DND-41 (cell line): ENCODE data around the gene TSNAX.

ENCODE experiments used
- ATAC-seq: fragments of 200-7000 bp; cut with Tn5 transposase; 3 replicates; pipeline ENCODE4 v1.9.1; 2021; ENCODE audit warnings: low read depth; ENCODE audit not compliant: insufficient read depth
- DNase-seq: peaks from one replicate; pipeline ENCODE4 v3.0.0-alpha.2; 2020
- H2AFZ ChIP-seq: 2 replicates; pipeline ENCODE4 v1.6.0; 2012; ENCODE audit warnings: low read depth, low read length
- H3K27ac ChIP-seq: 2 replicates; pipeline ENCODE4 v1.5.1; 2012; ENCODE audit warnings: low read length, inconsistent platforms
- H3K27me3 ChIP-seq: fragments of 200-600 bp; sonication (generic); 2 replicates; pipeline ENCODE4 v1.6.0; 2012; ENCODE audit warnings: low read length, mild to moderate bottlenecking, inconsistent platforms; ENCODE audit not compliant: insufficient read depth, poor library complexity
- H3K36me3 ChIP-seq: 2 replicates; pipeline ENCODE4 v1.5.1; 2012; ENCODE audit warnings: low read length, inconsistent platforms; ENCODE audit not compliant: insufficient read depth
- H3K4me1 ChIP-seq: 2 replicates; pipeline ENCODE4 v1.5.1; 2012; ENCODE audit warnings: mild to moderate bottlenecking, low read length; ENCODE audit not compliant: insufficient read depth
- H3K4me2 ChIP-seq: 2 replicates; pipeline ENCODE4 v1.6.0; 2012; ENCODE audit warnings: mild to moderate bottlenecking, moderate library complexity, low read length, inconsistent platforms; ENCODE audit not compliant: insufficient read depth
- H3K4me3 ChIP-seq, 2 experiments: fragments of 200-600 bp in 1 of 2; shearing (Covaris generic) in 1 of 2; 2 replicates each; pipeline ENCODE4 v1.5.1; 2012 to 2016; ENCODE audit warnings: inconsistent platforms in 2 of 2, low read length in 2 of 2, mild to moderate bottlenecking in 2 of 2, low read depth in 1 of 2, moderate library complexity in 1 of 2
- H3K79me2 ChIP-seq: 2 replicates; pipeline ENCODE4 v1.6.0; 2012; ENCODE audit warnings: low read length, inconsistent platforms; ENCODE audit not compliant: insufficient read depth
- H3K9ac ChIP-seq: 2 replicates; pipeline ENCODE4 v1.6.0; 2012; ENCODE audit warnings: low read depth, mild to moderate bottlenecking, inconsistent platforms, low read length, moderate library complexity
- H3K9me3 ChIP-seq: 2 replicates; pipeline ENCODE4 v1.5.1; 2012; ENCODE audit warnings: low read length, moderate library complexity, mild to moderate bottlenecking, inconsistent platforms; ENCODE audit not compliant: insufficient read depth, severe bottlenecking
- H4K20me1 ChIP-seq: 2 replicates; pipeline ENCODE4 v1.6.0; 2012; ENCODE audit warnings: low read length; ENCODE audit not compliant: insufficient read depth
- CTCF ChIP-seq: IDR thresholded peaks from 2 replicates; pipeline ENCODE4 v1.5.1; 2012; ENCODE audit warnings: borderline replicate concordance, low read length, moderate library complexity, mild to moderate bottlenecking; ENCODE audit not compliant: poor library complexity, severe bottlenecking; ENCODE audit errors: extremely low read depth
- EZH2 ChIP-seq: IDR thresholded peaks from 3 replicates; pipeline ENCODE4 v1.6.1; 2012; ENCODE audit warnings: borderline replicate concordance, low read depth, mild to moderate bottlenecking, moderate library complexity, low read length, inconsistent platforms; ENCODE audit not compliant: severe bottlenecking

The TSNAX gene

GRCh38 chr1:231523816-231524215 lies 4.7 kb upstream of the TSNAX start:
- Histone ChIP-seq H3K9ac (no peak overlapping the region), H3K4me3 (no peak overlapping the region), H3K4me1 (peaks cover 11% of the 10 kb centered on the region), H4K20me1 (no peaks in the 10 kb centered on the region), H3K9me3 (no peaks in the 10 kb centered on the region), H3K4me2 (no peak overlapping the region), H3K36me3 (no peaks in the 10 kb centered on the region), H3K27me3 (no peaks in the 10 kb centered on the region), H3K79me2 (peaks cover 4% of the 10 kb centered on the region), H2AFZ (no peak overlapping the region), H3K27ac (no peak overlapping the region)
- TF ChIP-seq EZH2: no peak
- TF ChIP-seq CTCF: no peak
- DNase-seq (no peak), ATAC-seq (no peak)

GRCh38 chr1:231526536-231526935 lies 1.9 kb upstream of the TSNAX start:
- H3K9ac ChIP-seq: no peak overlapping the region
- no peaks in the 10 kb centered on the region for H4K20me1 ChIP-seq
- DNase-seq (no peak), ATAC-seq (no peak)
- H3K9me3 ChIP-seq: no peaks in the 10 kb centered on the region
- TF ChIP-seq EZH2 (no peak), CTCF (no peak)
- no peak overlapping the region for H3K4me2 ChIP-seq
- peaks cover 30% of the 10 kb centered on the region for H3K79me2 ChIP-seq
- peak overlapping the region; percentile 73; the same call in 1 of the 2 replicates for H2AFZ ChIP-seq
- peaks cover 15% of the 10 kb centered on the region for H3K36me3 ChIP-seq
- no peaks in the 10 kb centered on the region for H3K27me3 ChIP-seq
- H3K4me3 ChIP-seq: no peak overlapping the region
- peaks cover 36% of the 10 kb centered on the region for H3K4me1 ChIP-seq
- no peak overlapping the region for H3K27ac ChIP-seq

GRCh38 chr1:231527586-231528171 lies 790 bp upstream of the TSNAX start:
- H2AFZ ChIP-seq: peak overlapping the region; percentile 73
- peak; percentile 15 for ATAC-seq
- H3K4me2 ChIP-seq: peak overlapping the region; percentile 71
- DNase-seq: no peak
- peak overlapping the region; percentile 95 for H3K27ac ChIP-seq
- H3K79me2 ChIP-seq: peaks cover 40% of the 10 kb centered on the region
- H3K36me3 ChIP-seq: peaks cover 23% of the 10 kb centered on the region
- H4K20me1 ChIP-seq: no peaks in the 10 kb centered on the region
- peak overlapping the region; percentile 61 to 76; a peak in 3 of 4 replicates for H3K4me3 ChIP-seq
- no peaks in the 10 kb centered on the region for H3K27me3 ChIP-seq
- peak overlapping the region; percentile 72 for H3K9ac ChIP-seq
- peaks cover 43% of the 10 kb centered on the region for H3K4me1 ChIP-seq
- TF ChIP-seq CTCF (no peak), EZH2 (no peak)
- H3K9me3 ChIP-seq: no peaks in the 10 kb centered on the region
